Naive B cell (primary cell): ENCODE data around the gene ADAMTS18. TPM values are rescaled to one million over a fixed set of nuclear protein-coding genes. Genes with fewer than 3 reads are reported as not detected.
A peak's percentile ranks its signal among the peaks of the same experiment; 100 is the strongest.

Experiments used
- ATAC-seq, 2 donors: fragments of 150-1000 bp; cut with Tn5 transposase; 2 replicates each; pipeline ENCODE4 v1.10.0; 2021; ENCODE audit warnings: low read depth in 2 of 2, mild to moderate bottlenecking in 2 of 2, moderate library complexity in 2 of 2
- DNase-seq: peaks from one replicate; pipeline ENCODE4 v3.0.0; 2022
- H3K27ac Mint-ChIP-seq, 6 donors: one replicate each; pipeline ENCODE4 v1.8.0; 2020 to 2022; ENCODE audit warnings: mild to moderate bottlenecking in 6 of 6, mixed read lengths in 6 of 6, moderate library complexity in 5 of 6, inconsistent platforms in 2 of 6
- H3K27me3 Mint-ChIP-seq, 3 donors: one replicate each; pipeline ENCODE4 v1.8.0; 2021 to 2022; ENCODE audit warnings: mixed read lengths in 3 of 3, mild to moderate bottlenecking in 1 of 3
- H3K36me3 Mint-ChIP-seq, 2 donors: one replicate each; pipeline ENCODE4 v1.8.0; 2020 to 2022; ENCODE audit warnings: mixed read lengths in 2 of 2, inconsistent platforms in 1 of 2, mild to moderate bottlenecking in 1 of 2
- H3K4me1 Mint-ChIP-seq, 3 donors: one replicate each; pipeline ENCODE4 v1.8.0; 2020 to 2022; ENCODE audit warnings: mixed read lengths in 3 of 3, inconsistent platforms in 1 of 3, mild to moderate bottlenecking in 1 of 3, moderate library complexity in 1 of 3
- H3K4me3 Mint-ChIP-seq, 8 donors: one replicate each; pipeline ENCODE4 v1.8.0; 2020 to 2022; ENCODE audit warnings: mild to moderate bottlenecking in 8 of 8, mixed read lengths in 8 of 8, moderate library complexity in 8 of 8, inconsistent platforms in 2 of 8
- H3K9me3 Mint-ChIP-seq, 7 donors: one replicate each; pipeline ENCODE4 v1.8.0; 2020 to 2022; ENCODE audit warnings: mixed read lengths in 7 of 7, mild to moderate bottlenecking in 5 of 7, inconsistent platforms in 2 of 7, moderate library complexity in 1 of 7
- polyA plus RNA-seq, 6 donors: library from polyadenylated mRNA; unstranded; fragments of 300-500 nt; fragmentation: Illumina TruSeq; gene quantifications; one replicate each; pipeline ENCODE4 v1.2.3, GENCODE V29; 2021; ENCODE audit warnings: low read depth in 6 of 6

Gene ADAMTS18
- polyA plus RNA-seq, 6 donors from 2014 or later: not detected

DNA sequence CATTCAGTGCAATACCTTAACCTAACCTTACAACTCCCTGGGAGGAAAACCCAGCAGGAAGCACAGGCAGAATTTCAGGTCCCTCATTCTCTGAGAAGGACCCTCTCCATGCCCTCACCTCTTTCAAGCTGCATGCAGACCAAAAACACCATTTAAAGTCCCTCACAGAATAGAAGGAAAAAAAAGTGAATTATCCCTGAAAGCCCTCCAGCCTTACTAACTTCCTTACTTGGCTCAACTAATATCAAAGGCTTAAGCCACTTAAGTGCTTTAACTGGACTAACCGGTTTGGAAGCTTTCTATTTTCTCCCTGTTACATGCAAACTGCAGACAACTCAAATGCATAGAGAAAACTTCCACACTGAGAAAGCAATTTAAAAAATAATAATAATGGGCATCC is 60.5 kb downstream of the ADAMTS18 start:
- ATAC-seq: no peak
- Mint-ChIP-seq H3K36me3 (peaks cover 0 to 4% of the 10 kb centered on the region in 2 donors), H3K27me3 (peaks cover 22 to 33% (median 29%) of the 10 kb centered on the region in 3 donors), H3K4me3 (no peak overlapping the region), H3K4me1 (no peaks in the 10 kb centered on the region), H3K9me3 (peaks cover 4 to 12% (median 4%) of the 10 kb centered on the region in 7 donors), H3K27ac (peak overlapping the region in 1 of 6 donors; percentile 51)
- no peak for DNase-seq

DNA sequence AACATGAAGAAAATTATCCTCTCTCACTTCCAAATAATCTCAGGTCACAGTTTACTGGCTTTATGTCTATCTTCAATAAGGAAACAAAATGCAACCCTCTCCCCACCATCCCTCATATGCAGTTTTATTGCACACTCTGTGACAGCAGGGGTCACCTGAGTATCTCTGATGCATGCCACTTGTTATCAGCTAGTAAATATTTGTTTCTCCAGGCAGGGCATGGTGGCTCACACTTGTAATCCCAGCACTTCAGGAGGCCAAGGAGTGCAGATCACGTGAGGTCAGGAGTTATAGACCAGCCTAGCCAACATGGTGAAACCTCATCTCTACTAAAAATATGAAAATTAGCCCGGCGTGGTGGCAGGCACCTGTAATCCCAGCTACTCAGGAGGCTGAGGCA is 61.1 kb downstream of the ADAMTS18 start:
- DNase-seq (no peak), ATAC-seq (no peak)
- no peaks in the 10 kb centered on the region for H3K4me1 Mint-ChIP-seq
- peaks cover 0 to 4% of the 10 kb centered on the region in 2 donors for H3K36me3 Mint-ChIP-seq
- peaks cover 4 to 12% (median 4%) of the 10 kb centered on the region in 7 donors for H3K9me3 Mint-ChIP-seq
- no peak overlapping the region for H3K4me3 Mint-ChIP-seq
- H3K27ac Mint-ChIP-seq: no peak overlapping the region
- peaks cover 22 to 33% (median 29%) of the 10 kb centered on the region in 3 donors for H3K27me3 Mint-ChIP-seq

DNA sequence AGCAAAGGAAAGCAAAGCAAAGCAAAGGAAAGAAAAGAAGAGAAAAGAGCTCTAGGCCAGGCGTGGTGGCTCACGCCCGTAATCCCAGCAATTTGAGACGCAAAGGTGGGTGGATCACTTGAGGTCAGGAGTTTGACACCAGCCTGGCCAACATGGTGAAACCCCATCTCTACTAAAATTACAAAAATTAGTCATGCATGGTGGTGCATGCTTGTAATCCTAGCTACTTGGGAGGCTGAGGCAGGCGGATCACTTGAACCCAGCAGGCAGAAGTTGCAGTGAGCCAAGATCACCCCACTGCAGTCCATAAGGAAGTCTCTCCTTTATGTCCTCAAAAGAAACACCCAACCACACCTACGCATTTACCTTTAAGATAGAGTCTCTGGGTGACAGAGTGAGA is 70.1 kb downstream of the ADAMTS18 start:
- no peaks in the 10 kb centered on the region for H3K36me3 Mint-ChIP-seq
- DNase-seq (no peak), ATAC-seq (no peak)
- H3K4me1 Mint-ChIP-seq: no peaks in the 10 kb centered on the region
- H3K27ac Mint-ChIP-seq: no peak overlapping the region
- H3K4me3 Mint-ChIP-seq: no peak overlapping the region
- peaks cover 6 to 19% (median 8%) of the 10 kb centered on the region in 3 donors for H3K27me3 Mint-ChIP-seq
- H3K9me3 Mint-ChIP-seq: peaks cover 0 to 3% (median 0%) of the 10 kb centered on the region in 7 donors

DNA sequence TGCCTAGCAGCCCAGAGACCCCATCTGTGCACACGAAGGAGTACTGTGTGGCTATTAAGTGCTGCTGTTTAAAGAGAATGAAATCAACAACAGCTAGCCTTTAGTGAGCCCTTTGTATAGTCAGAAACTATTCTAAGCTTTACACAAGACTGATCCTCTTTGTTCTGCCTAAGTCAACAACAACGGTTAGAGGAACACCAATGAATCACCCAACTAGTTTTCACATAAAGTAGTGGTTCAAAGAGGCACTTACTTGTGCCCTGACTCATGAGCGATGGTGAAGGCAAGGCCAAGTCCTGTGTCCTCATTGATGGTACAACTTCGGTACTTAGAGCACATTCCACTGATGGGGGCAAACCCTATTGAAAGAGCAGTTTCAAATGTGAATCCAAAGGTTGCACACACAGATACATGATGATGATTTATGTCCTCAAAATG is 75.8 kb downstream of the ADAMTS18 start:
- no peaks in the 10 kb centered on the region for H3K36me3 Mint-ChIP-seq
- H3K4me3 Mint-ChIP-seq: no peak overlapping the region
- ATAC-seq: no peak
- H3K4me1 Mint-ChIP-seq: no peaks in the 10 kb centered on the region
- H3K9me3 Mint-ChIP-seq: no peaks in the 10 kb centered on the region
- peaks cover 14 to 23% (median 16%) of the 10 kb centered on the region in 3 donors for H3K27me3 Mint-ChIP-seq
- H3K27ac Mint-ChIP-seq: no peak overlapping the region
- no peak for DNase-seq

DNA sequence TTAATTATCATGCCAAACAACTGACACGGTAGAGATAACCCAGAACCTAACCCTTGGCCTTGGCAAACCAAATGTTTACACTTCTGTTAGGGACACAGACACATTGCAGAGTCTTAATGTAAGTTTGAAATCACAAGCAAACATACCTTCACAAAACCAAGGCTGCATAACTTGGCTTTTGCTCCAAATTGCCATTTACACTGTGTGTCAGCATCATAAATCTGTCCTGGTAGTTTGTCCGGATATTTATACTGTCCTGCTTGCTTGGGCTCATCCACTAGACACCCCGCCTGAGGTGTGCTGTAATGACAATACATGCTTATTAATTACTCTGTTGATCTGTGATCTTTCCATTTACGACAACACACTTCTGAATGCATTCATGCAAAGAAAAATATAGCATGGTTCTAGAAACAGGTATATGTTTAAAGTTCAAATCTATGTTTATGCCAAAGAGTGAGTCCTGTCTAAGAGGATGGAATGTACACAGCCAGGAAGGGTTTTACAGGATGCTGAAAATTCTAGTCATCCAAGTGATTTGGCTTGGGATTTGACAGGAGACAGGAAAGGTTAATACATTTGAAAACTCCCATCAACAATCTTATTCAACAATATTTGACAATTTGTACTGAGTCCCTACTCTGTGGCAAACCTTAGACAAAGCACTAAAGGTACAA is 81.1 kb downstream of the ADAMTS18 start:
- H3K9me3 Mint-ChIP-seq: no peaks in the 10 kb centered on the region
- peaks cover 21 to 28% (median 27%) of the 10 kb centered on the region in 3 donors for H3K27me3 Mint-ChIP-seq
- ATAC-seq: no peak
- no peak for DNase-seq
- H3K4me3 Mint-ChIP-seq: no peak overlapping the region
- no peaks in the 10 kb centered on the region for H3K4me1 Mint-ChIP-seq
- H3K36me3 Mint-ChIP-seq: no peaks in the 10 kb centered on the region
- no peak overlapping the region for H3K27ac Mint-ChIP-seq

DNA sequence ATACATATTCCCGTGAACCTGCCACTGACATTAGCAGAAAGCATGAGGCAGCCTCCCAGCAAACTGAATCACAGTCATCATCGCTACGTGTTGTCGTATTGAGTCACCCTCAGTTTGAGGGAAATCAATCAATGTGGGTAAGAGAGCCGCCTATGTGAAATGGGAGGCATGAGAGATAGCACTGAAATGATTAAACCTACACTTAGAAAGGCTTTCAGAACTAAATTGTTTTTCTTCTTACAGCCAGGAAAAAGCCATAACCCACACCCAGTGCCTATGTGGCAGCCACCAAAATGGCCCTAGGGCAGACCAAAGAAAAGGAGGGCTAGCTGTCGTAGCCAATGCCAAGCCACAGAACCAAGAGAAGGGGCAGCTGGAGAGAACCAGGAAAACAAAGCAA is 90.5 kb downstream of the ADAMTS18 start:
- H3K36me3 Mint-ChIP-seq: no peaks in the 10 kb centered on the region
- no peak overlapping the region for H3K4me3 Mint-ChIP-seq
- H3K27ac Mint-ChIP-seq: peak overlapping the region in 1 of 6 donors; percentile 44
- H3K27me3 Mint-ChIP-seq: peaks cover 15 to 26% (median 19%) of the 10 kb centered on the region in 3 donors
- H3K9me3 Mint-ChIP-seq: peaks cover 0 to 3% (median 0%) of the 10 kb centered on the region in 7 donors
- no peak for DNase-seq
- ATAC-seq: no peak
- no peaks in the 10 kb centered on the region for H3K4me1 Mint-ChIP-seq

DNA sequence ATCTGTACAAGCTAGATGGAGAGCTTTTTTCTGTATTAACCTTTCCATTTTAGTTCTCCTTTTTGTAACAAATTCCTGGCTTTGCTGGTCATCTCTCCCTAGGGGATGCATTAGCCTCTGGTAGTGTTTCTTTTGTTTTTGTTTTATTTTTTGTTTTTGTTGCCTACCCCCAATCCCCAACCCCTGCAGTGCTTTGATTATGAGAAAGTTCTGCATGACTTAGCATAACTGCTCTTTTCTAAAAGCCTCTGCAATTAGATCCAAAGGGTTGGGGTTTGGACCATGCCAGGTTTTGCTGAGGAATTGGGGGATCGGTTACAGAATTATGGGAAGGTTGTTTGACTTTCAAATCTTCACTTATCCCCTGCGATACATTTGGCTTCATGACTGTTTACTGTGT is 98.2 kb downstream of the ADAMTS18 start:
- DNase-seq: no peak

DNA sequence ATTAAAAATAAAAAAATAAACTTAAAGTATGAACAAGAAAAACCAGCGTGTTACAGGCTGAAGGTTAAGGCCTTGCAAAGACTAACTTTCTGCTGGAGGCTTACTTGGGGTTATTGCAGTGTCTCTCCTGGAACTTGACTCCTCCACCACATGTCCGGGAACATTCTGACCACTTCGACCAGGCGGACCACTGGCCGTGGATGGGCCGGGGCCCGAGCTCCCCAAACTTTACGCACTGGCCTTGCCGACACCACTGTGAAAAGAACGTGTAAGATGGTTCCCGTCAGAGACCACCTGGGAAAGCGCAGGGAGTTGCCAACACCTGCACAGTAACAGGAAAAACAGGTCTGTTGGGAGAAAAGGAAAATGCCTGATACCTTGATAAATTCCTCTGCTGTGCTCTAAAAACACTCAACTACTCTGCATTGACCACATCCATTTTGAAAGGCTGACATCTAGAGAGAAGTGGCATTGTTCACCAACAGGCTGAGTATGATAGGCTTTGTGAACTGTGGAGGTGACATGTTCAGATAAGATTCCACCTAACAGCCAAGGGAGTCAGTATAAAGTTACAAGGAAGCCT is 99.1 kb downstream of the ADAMTS18 start:
- ATAC-seq (no peak), DNase-seq (no peak)
- H3K27ac Mint-ChIP-seq: no peak overlapping the region
- H3K4me3 Mint-ChIP-seq: no peak overlapping the region
- H3K27me3 Mint-ChIP-seq: no peaks in the 10 kb centered on the region
- H3K4me1 Mint-ChIP-seq: no peaks in the 10 kb centered on the region
- H3K9me3 Mint-ChIP-seq: no peaks in the 10 kb centered on the region
- no peaks in the 10 kb centered on the region for H3K36me3 Mint-ChIP-seq

More for the DNA sequence above, 98.2 kb downstream of the ADAMTS18 start:
- Mint-ChIP-seq H3K27ac (no peak overlapping the region), H3K4me1 (no peaks in the 10 kb centered on the region), H3K4me3 (no peak overlapping the region), H3K9me3 (no peaks in the 10 kb centered on the region), H3K36me3 (no peaks in the 10 kb centered on the region), H3K27me3 (no peaks in the 10 kb centered on the region)
- ATAC-seq: no peak

DNA sequence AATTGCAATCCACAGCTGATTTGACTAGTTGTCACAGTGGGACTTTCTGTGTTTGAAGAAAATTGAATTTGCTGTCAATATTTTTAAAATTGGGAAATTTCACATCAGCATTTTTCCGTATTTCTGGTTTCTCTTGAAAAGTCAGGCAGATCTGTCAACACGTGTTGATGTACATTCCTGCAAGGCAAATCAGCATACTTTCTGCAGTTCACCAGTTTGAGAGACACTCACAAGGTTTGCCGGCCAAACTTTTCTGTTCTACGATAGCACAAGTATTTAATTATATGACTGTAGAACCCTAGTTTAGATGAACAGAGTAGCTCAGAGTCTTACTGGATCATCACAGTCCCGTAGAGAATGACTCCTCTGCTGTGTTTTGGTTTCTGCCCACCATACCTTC is 102.0 kb downstream of the ADAMTS18 start:
- DNase-seq (no peak), ATAC-seq (no peak)
- H3K4me1 Mint-ChIP-seq: no peaks in the 10 kb centered on the region
- H3K9me3 Mint-ChIP-seq: no peaks in the 10 kb centered on the region
- H3K27ac Mint-ChIP-seq: no peak overlapping the region
- no peaks in the 10 kb centered on the region for H3K36me3 Mint-ChIP-seq
- H3K4me3 Mint-ChIP-seq: no peak overlapping the region
- peaks cover 0 to 2% (median under 1%) of the 10 kb centered on the region in 3 donors for H3K27me3 Mint-ChIP-seq

DNA sequence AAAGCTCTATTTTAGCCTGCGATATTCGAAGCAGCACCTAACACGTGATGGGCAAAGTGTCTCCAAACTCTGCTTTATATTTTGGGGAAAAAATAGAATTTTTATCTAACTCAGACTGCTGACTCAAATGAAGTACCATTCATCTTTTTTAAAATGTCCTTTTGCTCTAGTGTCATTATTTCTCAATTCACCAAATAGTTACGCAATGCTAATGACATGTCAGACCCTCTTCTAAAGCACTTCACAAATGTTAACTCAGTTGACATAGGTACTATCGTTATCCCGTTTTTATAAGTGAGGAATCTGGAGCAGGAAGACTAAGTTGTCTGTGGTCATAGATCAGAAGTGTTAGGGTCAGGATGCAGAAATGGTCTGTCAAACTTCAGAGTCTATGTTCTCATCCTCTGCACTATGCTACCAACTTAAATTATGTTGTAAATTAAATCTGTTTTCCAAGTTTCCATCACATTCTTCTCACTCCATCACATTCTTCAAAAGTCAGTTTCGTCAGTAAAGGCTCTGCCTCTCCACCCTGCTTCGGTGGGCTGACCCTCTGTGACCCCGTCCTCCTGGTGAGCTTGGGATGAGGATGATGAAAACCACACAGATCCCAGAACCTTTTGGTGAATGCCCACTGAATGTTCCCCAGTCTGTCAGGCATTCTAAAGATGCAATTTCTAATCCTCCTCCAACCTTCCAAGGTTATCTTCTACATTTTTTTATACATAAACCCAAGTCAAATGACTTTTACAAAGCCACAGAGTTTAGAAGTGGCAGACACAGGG is 102.8 kb downstream of the ADAMTS18 start:
- H3K9me3 Mint-ChIP-seq: no peaks in the 10 kb centered on the region
- DNase-seq (no peak), ATAC-seq (no peak)
- no peaks in the 10 kb centered on the region for H3K36me3 Mint-ChIP-seq
- H3K4me3 Mint-ChIP-seq: no peak overlapping the region
- H3K27me3 Mint-ChIP-seq: peaks cover 3 to 10% (median 8%) of the 10 kb centered on the region in 3 donors
- H3K27ac Mint-ChIP-seq: no peak overlapping the region
- no peaks in the 10 kb centered on the region for H3K4me1 Mint-ChIP-seq

DNA sequence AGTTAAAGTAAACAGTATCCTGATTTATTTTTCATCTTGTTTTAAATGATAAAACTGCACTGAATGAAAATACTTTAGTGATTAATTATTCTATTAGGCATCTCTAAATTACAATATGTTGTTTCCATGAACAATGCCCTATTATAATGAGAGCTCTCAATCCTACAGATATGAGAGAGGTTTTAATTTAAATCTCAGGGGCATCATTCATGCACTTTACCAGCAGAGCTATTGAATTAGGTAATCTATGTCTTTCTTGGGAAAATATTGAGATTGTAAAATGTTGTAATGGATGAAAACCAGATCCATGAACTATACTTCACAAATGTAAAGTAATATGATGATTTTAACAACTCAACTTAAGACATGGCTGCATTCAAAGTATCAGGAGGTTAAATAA is 103.8 kb downstream of the ADAMTS18 start:
- ATAC-seq: no peak
- no peak for DNase-seq
- Mint-ChIP-seq H3K27me3 (peaks cover 6 to 14% (median 12%) of the 10 kb centered on the region in 3 donors), H3K9me3 (no peaks in the 10 kb centered on the region), H3K4me3 (no peak overlapping the region), H3K4me1 (no peaks in the 10 kb centered on the region), H3K36me3 (no peaks in the 10 kb centered on the region), H3K27ac (no peak overlapping the region)

DNA sequence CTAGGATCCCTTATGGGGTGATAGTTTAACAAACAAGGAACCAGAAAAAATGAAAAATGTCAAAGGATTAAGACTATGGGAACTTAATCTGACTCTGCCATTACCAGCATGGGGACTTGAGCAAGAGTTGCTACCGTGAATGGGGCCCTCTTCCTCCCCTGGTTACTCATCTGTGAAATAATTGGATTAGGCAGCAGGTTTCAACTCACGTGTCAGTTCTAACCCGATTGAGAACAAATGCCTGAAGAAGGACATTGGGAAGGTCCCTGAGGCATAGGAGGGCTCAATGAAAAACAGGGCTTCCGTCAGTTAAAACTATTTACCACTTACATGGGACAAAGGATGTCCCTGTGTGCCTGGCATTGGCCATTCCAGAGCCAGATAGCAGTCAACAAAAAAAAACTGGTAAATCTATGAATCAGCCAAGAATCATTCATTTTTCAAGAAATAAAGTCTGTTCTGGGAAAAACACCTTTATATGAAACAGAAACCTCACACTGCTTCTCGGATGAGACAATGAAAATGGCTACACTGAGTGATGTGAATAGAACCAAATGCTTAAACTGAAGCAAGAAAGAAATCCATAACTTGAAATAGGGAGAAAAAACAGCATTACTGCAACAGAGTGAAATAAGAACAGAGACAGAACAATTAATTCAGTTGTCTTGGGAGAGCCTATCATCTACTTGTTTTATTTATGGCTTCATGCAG is 104.3 kb downstream of the ADAMTS18 start:
- peaks cover 6 to 14% (median 12%) of the 10 kb centered on the region in 3 donors for H3K27me3 Mint-ChIP-seq
- no peaks in the 10 kb centered on the region for H3K4me1 Mint-ChIP-seq
- no peaks in the 10 kb centered on the region for H3K9me3 Mint-ChIP-seq
- peak overlapping the region in 1 of 6 donors; percentile 5 for H3K27ac Mint-ChIP-seq
- no peak for DNase-seq
- no peak for ATAC-seq
- no peak overlapping the region for H3K4me3 Mint-ChIP-seq
- H3K36me3 Mint-ChIP-seq: no peaks in the 10 kb centered on the region

DNA sequence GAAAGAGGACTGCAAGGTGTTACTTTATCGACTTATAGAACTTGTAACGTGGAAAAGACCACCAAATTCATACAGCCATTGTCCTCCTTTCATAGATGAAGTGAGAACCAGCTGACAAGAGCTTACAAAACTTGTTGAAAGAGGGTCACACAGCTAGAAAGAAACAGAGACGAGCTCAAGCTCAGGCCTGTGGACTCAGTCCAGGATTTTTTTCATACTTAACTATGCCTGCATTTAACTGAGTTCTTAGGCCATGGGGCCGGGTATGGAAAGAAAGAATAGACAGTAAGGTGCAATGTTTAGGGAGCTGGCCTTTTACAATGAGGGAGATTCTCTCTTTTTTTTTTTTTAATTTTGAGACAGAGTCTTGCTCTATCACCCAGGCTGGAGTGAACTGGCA is 106.1 kb downstream of the ADAMTS18 start:
- Mint-ChIP-seq H3K4me3 (no peak overlapping the region), H3K27me3 (peaks cover 6 to 14% (median 12%) of the 10 kb centered on the region in 3 donors), H3K4me1 (no peaks in the 10 kb centered on the region), H3K9me3 (no peaks in the 10 kb centered on the region), H3K27ac (no peak overlapping the region), H3K36me3 (no peaks in the 10 kb centered on the region)
- DNase-seq: no peak
- ATAC-seq: no peak
